NOMO-1 (cell line): ENCODE measurements around the gene SSH2.
"Not testable (repeated sequence)": the region's sequence is repeated elsewhere in the genome, so short reads cannot be mapped to it uniquely, and the experiment has no call there.

Source experiments
- DNase-seq, 2 experiments: peaks; one replicate each; lab custom pipeline; 2025; ENCODE audit not compliant: unreplicated experiment in 2 of 2; lab: John Stamatoyannopoulos, UW

The SSH2 gene

DNA sequence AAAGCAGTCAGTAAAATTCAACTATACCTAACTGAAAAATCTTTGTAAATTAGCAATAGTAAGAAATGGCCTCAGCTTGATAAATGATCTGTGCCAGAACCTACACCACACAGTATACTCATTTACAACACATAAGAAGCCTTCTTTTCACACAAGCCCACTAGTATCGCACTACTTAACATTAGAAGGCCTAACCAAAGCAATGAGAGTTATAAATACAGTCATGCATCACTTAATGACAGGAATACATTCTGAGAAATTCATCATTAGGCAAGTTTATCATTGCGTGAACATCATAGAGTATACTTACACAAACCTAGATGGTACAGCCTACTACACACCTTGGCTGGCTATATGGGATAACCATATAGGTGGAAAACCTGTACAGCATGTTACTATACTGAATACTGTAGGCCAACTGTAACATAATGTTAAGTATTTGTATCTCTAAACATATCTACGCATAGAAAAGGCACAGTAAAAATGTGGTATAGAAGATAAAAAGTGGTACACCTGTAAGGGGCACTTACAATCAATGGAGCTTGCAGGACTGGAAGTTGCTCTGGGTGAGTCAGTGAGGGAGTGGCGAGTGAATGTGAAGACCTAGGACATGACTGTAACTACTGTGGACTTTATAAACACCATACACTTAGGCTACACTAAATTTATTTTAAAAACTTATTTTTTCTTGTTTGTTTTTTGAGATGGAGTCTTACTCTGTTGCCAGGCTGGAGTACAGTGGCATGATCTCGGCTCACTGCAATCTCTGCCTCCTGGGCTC is 180.8 kb downstream of the SSH2 start:
- no peak for DNase-seq

DNA sequence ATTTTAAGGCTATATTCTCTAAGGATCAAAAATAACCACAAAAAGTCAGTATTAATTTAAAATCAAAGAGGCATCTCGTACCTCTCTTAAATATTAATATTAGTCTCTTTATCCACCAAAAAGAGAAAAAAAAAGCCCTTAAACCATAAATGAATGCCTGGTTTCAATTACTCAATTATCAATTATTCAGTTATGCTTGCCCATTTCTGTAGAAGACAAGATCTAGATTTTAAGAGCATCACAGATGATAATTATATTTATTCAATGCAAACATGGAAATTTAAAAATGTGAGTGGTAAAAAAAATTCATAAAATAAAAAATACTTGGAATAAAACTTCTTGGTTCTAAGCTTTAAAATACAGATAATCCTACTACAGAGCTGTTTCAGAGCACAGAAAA is 181.6 kb downstream of the SSH2 start:
- DNase-seq, result no peak

DNA sequence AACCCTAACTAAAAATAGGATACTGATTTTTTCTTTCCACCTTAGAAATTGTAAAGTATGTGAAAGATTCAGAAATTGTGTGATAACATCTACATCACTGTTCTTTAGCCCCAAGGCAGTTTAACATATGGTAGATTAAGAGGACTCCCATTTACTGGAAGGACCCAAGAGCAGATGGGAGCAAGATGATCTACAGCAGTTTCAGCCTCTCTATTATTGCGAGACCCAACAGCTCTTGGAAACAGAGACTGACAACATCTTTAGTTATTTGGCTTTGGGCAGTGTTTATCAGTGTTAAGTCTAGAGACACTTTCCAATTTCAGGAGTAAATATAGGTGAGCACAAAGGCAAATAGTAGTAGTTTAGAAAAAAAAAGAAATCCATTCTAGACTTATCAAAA is 182.4 kb downstream of the SSH2 start:
- no peak for DNase-seq

DNA sequence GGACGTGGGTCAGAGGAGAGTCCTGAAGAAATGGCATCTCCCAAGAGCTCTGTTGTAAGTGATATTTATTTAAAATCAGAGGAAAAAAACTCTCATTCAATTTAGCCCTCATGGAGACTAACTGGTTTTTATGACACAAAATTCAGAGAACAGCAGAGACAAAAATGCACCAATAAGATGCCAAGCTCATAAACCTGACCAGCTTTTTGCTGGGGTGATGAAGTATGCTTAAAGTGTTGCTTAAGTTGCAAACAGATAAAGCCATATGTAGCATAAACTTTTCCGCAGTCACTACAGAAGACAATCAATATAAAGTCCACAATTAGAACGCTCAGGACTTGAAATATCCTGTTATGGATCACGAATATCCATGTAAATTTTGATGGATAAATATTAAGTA is 183.4 kb downstream of the SSH2 start:
- DNase-seq, result no peak

DNA sequence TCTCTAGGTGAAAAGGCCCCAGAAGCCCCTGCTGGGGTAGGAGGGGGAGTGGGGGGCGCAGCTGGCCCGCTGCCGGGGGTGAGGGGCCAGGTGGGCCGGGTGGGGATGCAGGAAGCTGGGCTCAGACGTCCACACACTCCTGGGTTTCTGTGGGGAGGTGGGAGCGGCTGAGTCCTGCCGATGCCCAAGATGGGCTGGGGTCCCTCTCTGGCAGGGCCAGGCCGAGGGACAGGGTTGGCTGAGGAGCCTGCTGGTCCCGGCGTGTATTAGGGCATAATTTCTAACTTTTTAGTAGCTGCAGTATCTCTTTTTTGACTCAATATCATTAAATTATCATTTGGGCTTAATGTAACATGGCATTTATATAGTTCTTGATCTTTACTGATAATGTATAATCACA is 185.9 kb downstream of the SSH2 start:
- no peak for DNase-seq

DNA sequence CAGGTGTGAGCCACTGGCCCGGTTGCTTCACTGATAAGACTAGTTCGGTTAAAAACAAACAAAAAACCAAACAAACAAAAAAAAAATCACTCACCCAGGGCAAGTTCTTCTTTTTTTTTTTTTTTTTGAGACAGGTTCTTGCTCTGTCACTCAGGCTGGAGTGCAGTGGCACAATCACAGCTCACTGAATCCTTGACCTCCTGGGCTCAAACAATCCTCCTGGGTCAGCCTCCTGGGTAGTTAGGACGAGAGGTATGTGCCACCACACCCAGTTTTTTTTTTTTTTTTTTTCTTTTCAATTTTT is 187.9 kb downstream of the SSH2 start:
- DNase-seq, result no peak

DNA sequence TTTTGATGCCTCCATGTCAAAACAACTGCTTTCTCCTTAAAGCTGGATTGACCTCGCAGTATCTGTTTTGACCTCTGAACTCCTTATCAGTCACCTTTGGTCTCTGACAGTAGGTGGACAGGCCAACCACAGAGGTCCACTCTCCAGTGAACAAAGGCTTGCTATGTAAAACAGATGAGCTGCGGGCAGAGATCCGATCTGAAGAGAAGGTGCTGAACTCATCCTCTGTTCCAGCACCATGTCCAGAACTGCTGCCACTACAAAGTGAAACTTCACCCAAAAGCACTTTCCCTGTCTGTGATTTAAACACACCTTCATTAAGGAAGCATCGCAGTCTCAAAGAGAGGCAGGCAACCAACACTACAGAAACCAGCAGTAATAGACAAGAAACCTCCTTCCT is 190.0 kb downstream of the SSH2 start:
- DNase-seq, result no peak

DNA sequence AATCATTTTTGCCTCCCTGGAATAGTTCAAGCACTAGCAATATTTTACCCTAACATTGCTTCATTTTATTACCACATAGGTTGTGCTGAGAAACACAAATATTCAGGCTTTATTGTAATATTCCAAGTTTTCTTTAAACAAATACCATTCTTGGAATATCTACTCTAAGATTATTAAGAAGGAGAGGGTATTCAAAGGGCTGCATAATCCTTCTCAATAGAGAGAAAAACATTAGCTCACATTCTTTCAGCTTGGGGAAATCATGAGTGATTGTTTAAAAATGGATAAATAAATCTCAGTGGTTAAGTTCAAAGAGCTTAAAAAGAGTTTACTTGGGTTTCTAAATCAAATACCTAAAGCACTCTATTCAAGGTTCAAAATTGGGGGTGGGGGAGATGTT is 195.4 kb downstream of the SSH2 start:
- no peak for DNase-seq

DNA sequence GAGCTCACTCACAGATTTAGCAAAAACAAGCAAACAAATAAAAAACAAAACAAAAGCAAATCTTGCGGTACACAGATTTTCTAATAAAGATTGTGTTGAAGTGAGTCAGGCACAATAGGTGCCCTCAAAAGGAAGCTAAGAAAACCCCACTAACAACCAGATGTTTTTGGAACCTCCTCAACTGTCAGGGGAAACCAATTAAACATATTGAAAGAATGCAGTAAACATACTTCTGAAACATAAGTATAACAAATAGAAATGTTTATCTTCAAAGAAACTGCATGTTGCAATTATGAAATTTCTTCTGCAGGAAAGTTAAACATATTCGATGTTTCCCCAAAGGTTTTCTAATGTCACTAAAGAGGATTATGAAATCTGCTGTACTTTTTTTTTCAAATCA is 196.9 kb downstream of the SSH2 start:
- DNase-seq, result no peak

DNA sequence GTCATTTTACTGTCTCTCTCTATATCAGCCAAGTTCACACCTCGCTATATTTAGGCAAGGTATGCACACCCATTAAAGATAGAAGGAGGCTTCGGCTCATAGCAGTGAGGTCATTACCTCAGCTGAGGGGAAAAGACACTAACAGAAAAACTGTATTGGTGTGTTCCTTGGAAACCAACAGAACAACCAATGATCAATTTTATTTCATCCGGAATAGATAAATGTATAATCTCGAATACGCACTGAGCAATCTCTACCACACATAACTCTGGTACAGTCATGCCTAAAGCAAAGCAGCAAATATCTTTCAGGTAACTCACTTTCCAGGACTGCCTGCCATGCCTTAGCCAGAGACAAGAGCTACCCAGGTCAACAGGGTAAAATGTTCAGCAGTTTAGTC is 197.4 kb downstream of the SSH2 start:
- no peak for DNase-seq

DNA sequence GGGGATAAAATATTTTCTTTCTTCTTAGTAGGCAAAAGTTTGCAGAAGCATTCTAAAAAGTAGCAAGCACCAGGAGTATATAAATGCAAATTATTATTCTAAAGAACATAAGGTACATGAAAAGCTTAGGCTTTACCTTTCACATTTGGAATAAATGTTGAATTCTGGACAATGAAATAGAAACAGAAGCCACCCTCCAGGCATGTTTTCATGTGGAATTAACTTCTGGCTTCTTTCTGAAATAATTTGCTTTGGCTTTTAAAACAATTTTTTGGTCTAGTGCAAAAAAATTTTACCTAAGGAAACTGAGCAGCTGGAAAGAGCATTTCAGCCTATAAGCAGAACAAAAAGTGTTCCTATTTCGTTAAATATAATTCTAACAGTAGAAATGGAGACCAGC is 197.8 kb downstream of the SSH2 start:
- no peak for DNase-seq

DNA sequence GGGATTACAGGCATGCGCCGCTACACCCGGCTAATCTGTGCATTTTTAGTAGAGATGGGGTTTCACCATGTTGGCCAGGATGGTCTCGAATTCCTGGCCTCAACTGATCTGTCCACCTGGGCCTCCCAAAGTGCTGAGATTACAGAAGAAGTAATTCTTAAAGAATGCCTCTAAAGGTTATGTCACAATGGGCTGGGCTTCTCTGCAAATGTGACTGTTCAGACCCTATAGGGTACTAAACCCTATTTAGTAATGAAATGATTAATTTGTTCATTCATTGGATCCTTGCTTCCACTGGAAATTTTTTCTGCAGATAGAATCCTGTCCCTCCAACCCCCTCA is 198.5 kb downstream of the SSH2 start:
- no peak for DNase-seq

DNA sequence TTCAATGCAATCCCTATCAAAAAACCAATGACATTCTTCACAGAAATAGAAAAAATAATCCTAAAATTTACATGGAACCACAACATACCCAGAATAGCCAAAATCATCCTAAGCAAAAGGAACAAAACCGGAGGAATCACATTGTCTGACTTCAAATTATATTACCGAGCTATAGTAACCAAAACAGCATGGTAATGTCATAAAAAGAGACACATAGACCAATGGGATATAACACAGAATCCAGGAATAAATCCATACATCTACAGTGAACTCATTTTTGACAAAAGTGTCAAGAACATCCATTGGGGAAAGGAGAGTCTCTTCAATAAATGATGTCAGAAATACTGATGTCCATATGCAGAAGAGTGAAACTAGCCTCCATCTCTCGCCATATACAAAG is 201.5 kb downstream of the SSH2 start:
- DNase-seq, result no peak

DNA sequence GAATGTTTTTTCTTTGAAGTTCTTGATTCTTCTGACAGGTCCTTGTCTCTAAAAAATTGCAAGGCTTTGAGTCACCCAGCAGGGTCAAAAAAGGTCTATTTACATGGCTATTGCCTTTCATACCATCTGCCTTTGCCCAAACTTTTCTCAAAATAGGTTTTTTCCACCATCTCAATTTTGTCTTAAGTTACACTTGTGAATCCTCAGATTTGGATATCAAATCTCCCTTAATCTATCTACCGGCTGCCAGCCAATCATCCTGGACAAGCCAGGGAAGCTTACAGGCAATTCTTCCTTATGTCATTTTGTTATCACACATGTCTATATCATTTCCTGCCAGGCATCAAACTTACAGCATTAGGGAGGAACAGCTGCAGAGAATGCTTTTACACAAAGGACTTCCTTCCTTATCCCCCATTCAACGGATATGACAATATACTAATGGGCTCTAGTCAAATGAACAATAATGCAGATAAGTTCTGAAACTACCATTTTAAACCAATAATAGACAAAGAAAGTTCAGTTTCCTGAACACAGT is 203.2 kb downstream of the SSH2 start:
- DNase-seq, result peak in 1 of 2 experiments; percentile 54

DNA sequence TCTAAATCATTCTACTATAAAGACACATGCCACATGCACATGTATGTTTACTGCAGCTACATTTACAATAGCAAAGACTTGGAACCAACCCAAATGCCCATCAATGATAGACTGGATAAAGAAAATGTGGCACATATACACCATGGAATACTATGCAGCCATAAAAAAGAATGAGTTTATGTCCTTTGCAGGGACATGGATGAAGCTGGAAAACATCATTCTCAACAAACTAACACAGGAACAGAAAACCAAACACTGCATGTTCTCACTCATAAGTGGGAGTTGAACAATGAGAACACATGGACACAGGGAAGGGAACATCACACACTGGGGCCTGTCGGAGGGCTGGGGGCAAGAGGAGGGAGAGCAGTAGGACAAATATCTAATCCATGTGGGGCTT is 204.6 kb downstream of the SSH2 start:
- not testable (repeated sequence) for DNase-seq

DNA sequence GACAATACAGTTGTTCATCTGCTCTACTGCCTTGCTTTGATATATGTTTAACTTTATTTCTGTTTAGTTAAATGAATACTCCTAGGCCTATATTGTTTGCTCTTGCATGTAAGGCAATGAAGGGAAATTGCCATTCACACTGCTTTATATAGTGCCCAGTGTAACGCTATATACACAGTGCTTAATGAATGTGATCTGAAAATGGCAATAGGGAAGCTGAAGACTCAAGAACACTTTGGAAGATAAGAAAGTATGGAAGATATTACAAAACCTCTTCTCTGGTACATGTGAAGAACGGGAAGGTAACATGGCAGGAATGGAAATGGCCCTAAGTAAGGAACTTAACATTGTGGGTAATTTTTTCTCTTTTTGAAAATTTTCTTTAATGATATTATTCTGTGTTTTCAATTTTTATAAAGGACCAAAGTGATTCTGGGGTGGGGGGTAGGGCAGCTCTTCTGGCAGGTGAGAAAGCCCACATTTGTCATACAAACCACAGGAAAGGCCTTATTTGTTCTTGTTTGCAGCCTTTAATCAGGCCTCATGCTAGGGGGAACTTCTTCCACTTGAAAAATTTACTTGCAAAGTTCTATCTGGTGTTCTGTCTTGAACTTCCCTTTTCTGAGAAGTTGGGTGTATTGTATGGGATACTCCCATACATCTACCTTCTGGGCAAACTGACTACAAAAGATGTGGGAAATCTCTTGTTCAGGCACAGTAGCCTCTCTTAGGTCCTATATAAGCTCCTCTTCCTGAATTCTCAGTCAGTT is 206.6 kb downstream of the SSH2 start:
- DNase-seq, result peak; percentile 62 to 69

DNA sequence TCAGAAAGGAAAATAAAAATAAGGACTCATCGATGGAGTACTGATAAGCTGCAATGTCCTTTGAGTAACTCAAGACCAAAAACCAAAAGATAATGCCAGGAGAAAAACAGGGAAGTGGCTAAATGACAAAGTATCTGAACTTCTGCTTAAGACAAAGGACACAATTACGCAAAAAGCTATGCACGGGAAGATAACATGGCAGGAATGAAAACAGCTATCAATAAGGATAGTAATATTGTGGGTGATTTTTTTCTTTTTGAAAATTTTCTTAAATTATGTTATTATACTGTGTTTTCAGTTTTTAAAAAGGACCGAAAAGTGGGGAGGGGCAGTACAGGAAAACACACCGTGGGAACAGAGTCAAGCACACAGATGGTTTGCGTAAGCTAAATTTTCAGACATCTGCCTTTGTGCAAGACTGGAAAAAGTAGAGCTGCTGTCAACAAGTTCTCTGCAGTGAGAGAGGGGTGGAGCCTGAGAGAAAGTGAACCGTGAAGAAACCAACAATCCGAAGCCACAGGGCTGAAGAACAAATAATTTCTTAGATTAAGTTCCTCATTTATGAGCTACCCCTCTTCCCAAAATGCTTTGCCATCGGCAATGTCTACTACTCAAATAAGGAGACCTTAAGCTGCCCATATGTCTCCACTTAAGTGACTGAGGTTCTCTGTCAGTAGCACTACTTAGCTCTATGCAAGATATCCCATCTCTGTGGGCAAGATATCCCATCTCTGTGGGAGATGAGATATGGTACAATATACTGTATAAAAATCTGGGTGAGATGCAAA is 207.4 kb downstream of the SSH2 start:
- peak; percentile 80 to 99 for DNase-seq

DNA sequence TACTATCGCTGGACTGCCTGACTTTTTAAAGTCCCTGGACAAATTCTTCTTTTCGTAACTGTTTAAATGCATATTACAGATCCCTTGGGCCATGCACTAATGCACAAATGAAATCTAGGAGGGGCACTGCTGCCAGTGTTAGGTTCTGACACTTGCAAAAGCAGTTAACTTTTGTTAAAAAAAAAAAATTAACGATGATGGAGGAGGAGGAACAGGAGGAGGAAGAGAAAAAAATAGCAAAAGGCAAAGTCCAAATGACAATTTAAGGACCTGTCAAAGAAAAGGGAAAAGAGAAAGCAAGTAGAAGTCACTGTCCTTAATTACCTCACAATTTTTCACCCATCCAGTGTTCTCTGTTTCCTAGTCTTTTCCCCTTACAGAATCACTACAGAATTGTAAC is 209.5 kb downstream of the SSH2 start:
- DNase-seq, result peak; percentile 63 to 79

DNA sequence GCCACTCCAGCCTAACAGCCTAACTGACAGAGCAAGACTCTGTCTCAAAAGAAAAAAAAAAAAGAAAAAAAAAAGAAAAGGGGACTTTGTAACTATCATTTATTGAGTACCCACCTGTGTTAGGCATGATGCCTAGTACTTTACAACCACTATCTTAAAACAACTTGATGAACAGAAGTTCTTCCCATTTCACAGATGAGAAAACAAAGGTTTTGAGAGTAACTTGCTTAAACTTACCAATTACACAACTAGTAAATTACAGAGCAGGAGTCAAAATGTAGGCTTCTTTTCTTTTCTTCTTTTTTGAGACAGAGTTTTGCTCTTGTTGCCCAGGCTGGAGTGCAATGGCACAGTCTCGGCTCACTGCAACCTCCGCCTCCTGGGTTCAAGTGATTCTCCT is 210.6 kb downstream of the SSH2 start:
- no peak for DNase-seq

DNA sequence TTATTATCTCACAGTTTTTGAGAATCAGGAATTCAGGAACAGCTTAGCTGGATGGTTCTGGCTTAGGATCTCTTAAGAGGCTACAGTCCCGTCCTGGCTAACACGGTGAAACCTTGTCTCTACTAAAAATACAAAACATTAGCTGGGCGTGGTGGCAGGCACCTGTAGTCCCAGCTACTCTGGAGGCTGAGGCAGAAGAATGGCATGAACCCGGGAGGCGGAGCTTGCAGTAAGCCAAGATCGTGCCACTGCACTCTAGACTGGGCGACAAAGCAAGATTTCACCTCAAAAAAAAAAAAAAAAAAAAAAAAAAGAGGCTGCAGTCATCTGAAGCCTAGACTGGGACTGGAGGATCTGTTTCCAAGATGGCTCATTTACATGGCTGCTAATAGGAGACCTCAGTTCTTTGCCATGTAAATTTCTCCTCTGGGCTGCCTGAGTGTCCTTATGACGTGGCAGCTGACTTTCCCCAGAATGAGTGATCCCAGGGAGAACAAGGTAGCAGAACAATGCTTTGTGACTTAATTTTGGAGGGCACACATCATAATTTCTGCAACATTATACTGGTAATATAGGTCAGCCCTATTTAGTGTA is 211.5 kb downstream of the SSH2 start:
- DNase-seq, result no peak

DNA sequence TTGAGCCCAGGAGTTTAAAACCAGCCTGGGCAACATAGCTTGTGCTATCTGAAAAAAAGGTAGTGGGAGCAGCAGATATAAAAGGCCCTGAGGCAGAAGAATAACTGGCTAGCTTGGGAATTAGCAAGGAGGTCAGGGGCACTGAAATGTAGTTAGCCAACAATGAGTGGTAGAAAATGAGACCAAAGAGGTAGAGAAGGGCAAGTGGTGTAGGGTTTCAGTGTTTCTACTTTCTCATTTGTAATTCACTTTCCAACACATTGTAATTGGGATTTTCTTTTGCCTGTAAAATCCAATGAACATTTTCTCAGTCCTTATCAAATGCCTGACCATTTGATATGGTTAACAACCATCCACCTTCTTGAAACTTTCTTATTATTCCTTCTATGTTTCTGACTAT is 212.2 kb downstream of the SSH2 start:
- no peak for DNase-seq
